Measurements from ENCODE around the gene C17orf114.

GRCh38 chr17:4815043-4815675, 13.0 kb upstream of the C17orf114 start:
- no peak for TF ChIP-seq CTCF (IDR thresholded peaks at IDR 0.05; ENCODE audit: poor library complexity, severe bottlenecking)
- TF ChIP-seq EZH2 (IDR thresholded peaks at IDR 0.05; ENCODE audit: borderline replicate concordance, insufficient read depth, low read length, poor library complexity, severe bottlenecking) = no peak
- TF ChIP-seq POLR2AphosphoS5 (IDR thresholded peaks at IDR 0.05) = no peak
- no peak for TF ChIP-seq MXI1 (conservative IDR thresholded peaks at IDR 0.05; ENCODE audit: poor library complexity, severe bottlenecking)
- no peak for TF ChIP-seq EP300 (conservative IDR thresholded peaks at IDR 0.05; ENCODE audit: poor library complexity, severe bottlenecking)
- TF ChIP-seq SMC3 (conservative IDR thresholded peaks at IDR 0.05; ENCODE audit: poor library complexity) = no peak
- no peak for TF ChIP-seq REST (IDR thresholded peaks at IDR 0.05; ENCODE audit: borderline replicate concordance)
- TF ChIP-seq TAF1 (IDR thresholded peaks at IDR 0.05; ENCODE audit: low read depth) = no peak
- TF ChIP-seq RAD21 (conservative IDR thresholded peaks at IDR 0.05) = no peak

Data from neural cell (in vitro differentiated cells).